ENCODE results near the gene KCNK13. TPM values are rescaled to one million over a fixed set of nuclear protein-coding genes. Genes with fewer than 3 reads are reported as not detected.

KCNK13 gene
- total RNA-seq, 1 experiment from 2014 or later: 0.17 TPM

GRCh38 chr14:90114554-90114953 lies 52.8 kb downstream of the KCNK13 start (continued):
- TF ChIP-seq, protein P1, sequence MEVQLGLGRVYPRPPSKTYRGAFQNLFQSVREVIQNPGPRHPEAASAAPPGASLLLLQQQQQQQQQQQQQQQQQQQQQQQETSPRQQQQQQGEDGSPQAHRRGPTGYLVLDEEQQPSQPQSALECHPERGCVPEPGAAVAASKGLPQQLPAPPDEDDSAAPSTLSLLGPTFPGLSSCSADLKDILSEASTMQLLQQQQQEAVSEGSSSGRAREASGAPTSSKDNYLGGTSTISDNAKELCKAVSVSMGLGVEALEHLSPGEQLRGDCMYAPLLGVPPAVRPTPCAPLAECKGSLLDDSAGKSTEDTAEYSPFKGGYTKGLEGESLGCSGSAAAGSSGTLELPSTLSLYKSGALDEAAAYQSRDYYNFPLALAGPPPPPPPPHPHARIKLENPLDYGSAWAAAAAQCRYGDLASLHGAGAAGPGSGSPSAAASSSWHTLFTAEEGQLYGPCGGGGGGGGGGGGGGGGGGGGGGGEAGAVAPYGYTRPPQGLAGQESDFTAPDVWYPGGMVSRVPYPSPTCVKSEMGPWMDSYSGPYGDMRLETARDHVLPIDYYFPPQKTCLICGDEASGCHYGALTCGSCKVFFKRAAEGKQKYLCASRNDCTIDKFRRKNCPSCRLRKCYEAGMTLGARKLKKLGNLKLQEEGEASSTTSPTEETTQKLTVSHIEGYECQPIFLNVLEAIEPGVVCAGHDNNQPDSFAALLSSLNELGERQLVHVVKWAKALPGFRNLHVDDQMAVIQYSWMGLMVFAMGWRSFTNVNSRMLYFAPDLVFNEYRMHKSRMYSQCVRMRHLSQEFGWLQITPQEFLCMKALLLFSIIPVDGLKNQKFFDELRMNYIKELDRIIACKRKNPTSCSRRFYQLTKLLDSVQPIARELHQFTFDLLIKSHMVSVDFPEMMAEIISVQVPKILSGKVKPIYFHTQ (CRISPR knock-in tag; IDR thresholded peaks at IDR 0.05): no peak
- TF ChIP-seq, protein P2, sequence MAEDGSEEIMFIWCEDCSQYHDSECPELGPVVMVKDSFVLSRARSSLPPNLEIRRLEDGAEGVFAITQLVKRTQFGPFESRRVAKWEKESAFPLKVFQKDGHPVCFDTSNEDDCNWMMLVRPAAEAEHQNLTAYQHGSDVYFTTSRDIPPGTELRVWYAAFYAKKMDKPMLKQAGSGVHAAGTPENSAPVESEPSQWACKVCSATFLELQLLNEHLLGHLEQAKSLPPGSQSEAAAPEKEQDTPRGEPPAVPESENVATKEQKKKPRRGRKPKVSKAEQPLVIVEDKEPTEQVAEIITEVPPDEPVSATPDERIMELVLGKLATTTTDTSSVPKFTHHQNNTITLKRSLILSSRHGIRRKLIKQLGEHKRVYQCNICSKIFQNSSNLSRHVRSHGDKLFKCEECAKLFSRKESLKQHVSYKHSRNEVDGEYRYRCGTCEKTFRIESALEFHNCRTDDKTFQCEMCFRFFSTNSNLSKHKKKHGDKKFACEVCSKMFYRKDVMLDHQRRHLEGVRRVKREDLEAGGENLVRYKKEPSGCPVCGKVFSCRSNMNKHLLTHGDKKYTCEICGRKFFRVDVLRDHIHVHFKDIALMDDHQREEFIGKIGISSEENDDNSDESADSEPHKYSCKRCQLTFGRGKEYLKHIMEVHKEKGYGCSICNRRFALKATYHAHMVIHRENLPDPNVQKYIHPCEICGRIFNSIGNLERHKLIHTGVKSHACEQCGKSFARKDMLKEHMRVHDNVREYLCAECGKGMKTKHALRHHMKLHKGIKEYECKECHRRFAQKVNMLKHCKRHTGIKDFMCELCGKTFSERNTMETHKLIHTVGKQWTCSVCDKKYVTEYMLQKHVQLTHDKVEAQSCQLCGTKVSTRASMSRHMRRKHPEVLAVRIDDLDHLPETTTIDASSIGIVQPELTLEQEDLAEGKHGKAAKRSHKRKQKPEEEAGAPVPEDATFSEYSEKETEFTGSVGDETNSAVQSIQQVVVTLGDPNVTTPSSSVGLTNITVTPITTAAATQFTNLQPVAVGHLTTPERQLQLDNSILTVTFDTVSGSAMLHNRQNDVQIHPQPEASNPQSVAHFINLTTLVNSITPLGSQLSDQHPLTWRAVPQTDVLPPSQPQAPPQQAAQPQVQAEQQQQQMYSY (CRISPR knock-in tag; IDR thresholded peaks at IDR 0.05): no peak
- TF ChIP-seq, protein P3, sequence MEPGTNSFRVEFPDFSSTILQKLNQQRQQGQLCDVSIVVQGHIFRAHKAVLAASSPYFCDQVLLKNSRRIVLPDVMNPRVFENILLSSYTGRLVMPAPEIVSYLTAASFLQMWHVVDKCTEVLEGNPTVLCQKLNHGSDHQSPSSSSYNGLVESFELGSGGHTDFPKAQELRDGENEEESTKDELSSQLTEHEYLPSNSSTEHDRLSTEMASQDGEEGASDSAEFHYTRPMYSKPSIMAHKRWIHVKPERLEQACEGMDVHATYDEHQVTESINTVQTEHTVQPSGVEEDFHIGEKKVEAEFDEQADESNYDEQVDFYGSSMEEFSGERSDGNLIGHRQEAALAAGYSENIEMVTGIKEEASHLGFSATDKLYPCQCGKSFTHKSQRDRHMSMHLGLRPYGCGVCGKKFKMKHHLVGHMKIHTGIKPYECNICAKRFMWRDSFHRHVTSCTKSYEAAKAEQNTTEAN (CRISPR knock-in tag; IDR thresholded peaks at IDR 0.05): no peak
- TF ChIP-seq ZNF512 (CRISPR knock-in tag; IDR thresholded peaks at IDR 0.05; ENCODE audit: borderline replicate concordance) (no peak), NR2C2 (CRISPR knock-in tag; IDR thresholded peaks at IDR 0.05) (no peak), PRRX2 (CRISPR knock-in tag; IDR thresholded peaks at IDR 0.05) (no peak)

GRCh38 chr14:90115780-90116179 lies 54.0 kb downstream of the KCNK13 start:
- Mint-ChIP-seq H3K27ac (no peak overlapping the region), H3K4me3 (no peak overlapping the region), H3K27me3 (ENCODE audit: low read depth) (peaks cover 4% of the 10 kb centered on the region; the same call in 1 of the 2 replicates), H3K9me3 (peaks cover 8% of the 10 kb centered on the region), H3K4me1 (no peaks in the 10 kb centered on the region), H3K36me3 (no peaks in the 10 kb centered on the region)
- DNase-seq (ENCODE audit: low spot score) (no peak), ATAC-seq (no peak)
- ChIA-PET CTCF (interaction anchor here (0.5 kb wide), 1 partner anchor 86 kb away, joined by 3 read pairs; no protein-coding TSS in a partner anchor), POLR2A (no interaction called here)
- TF ChIP-seq EMX1 (CRISPR knock-in tag; IDR thresholded peaks at IDR 0.05) (no peak), CTCF (IDR thresholded peaks at IDR 0.05) (no peak), ZNF423 (CRISPR knock-in tag; IDR thresholded peaks at IDR 0.05) (no peak), NFATC4 (CRISPR knock-in tag; IDR thresholded peaks at IDR 0.05) (no peak), STAT6 (CRISPR knock-in tag; conservative IDR thresholded peaks at IDR 0.05; ENCODE audit: low read depth) (no peak), CDX4 (CRISPR knock-in tag; IDR thresholded peaks at IDR 0.05; ENCODE audit: borderline replicate concordance) (no peak), NR3C1 (CRISPR knock-in tag; conservative IDR thresholded peaks at IDR 0.05; ENCODE audit: low read depth) (no peak), GTF2I (CRISPR knock-in tag; conservative IDR thresholded peaks at IDR 0.05) (no peak)
